Measurements from ENCODE around the gene TOE1. TPM values are rescaled to one million over a fixed set of nuclear protein-coding genes. Genes with fewer than 3 reads are reported as not detected.

TOE1 gene
- polyA plus RNA-seq, 5 donors = 12.4 to 13.7 (median 12.8) TPM

GRCh38 chr1:45325851-45326506 is 14.0 kb upstream of the TOE1 start:
- peak in 1 of 2 donors; percentile 11 for DNase-seq

DNA sequence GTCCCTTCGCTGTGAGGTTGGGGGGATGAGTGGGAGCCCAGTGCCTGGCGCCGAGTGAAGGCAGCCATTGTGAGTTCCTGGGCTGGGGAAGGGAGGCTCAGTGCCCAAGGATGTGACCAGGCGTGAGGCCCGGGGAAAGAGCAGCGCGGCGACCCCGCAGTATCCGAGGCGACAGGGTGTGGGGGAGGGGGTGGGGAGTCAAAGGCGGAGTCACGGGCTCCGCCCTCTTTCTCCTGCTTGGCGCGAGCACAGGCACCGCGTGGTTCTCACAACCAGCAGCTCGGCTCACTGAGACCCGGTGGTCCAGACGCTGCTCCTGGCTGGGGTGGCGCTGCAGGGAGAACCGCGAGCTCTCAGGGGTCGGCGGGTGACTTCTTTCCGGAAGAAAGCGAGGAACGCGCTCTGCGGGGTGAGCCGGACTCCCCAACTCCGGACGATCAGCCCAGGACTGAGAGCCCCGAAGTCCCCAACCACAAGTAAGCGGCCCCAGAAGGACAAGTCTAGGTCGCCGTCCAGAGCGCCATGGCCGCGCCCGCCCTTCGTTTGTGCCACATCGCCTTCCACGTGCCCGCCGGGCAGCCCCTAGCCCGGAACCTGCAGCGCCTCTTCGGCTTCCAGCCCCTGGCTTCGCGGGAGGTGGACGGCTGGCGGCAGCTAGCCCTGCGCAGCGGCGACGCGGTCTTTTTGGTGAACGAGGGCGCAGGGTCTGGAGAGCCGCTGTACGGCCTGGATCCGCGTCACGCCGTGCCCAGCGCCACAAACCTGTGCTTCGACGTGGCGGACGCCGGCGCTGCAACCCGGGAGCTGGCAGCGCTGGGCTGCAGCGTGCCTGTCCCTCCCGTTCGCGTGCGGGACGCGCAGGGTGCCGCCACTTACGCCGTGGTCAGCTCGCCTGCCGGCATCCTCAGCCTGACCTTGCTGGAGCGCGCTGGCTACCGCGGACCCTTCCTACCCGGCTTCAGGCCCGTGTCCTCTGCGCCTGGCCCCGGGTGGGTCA is 13.0 kb upstream of the TOE1 start, which contains the start of gene HPDL:
HPDL (plus strand) TSS at position 269 of the 997 bp plus-strand sequence; CDS start at position 523, 254 bp downstream.
- DNase-seq = peak; percentile 83 to 84

DNA sequence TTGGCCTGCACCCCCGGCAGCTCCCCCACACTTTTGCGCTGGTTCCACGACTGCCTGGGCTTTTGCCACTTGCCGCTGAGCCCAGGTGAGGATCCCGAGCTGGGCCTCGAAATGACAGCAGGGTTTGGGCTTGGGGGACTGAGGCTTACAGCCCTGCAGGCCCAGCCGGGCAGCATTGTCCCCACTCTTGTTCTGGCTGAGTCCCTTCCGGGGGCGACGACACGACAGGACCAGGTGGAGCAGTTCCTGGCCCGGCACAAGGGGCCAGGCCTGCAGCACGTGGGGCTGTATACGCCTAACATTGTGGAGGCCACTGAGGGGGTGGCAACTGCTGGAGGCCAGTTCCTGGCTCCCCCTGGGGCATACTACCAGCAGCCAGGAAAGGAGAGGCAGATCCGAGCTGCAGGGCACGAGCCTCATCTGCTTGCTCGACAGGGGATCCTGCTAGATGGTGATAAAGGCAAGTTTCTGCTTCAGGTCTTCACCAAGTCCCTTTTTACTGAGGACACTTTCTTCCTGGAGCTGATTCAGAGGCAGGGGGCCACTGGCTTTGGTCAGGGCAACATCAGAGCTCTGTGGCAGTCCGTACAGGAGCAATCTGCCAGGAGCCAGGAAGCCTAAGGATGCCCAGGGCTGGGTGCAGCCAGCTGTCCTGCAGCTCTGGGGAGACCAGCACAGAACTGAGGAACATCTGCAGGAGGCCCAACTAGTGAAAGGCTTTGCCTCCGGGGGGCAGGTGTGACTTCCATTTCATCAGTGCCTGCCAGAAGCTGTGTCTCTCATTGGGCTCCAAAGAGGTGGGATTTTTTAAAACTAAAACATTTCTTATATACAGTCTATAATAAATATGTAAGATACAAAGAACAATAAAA is 12.1 kb upstream of the TOE1 start:
- DNase-seq = no peak

GRCh38 chr1:45328680-45329079 is 11.3 kb upstream of the TOE1 start:
- DNase-seq = no peak

GRCh38 chr1:45329445-45329844 is 10.5 kb upstream of the TOE1 start:
- no peak for DNase-seq

DNA sequence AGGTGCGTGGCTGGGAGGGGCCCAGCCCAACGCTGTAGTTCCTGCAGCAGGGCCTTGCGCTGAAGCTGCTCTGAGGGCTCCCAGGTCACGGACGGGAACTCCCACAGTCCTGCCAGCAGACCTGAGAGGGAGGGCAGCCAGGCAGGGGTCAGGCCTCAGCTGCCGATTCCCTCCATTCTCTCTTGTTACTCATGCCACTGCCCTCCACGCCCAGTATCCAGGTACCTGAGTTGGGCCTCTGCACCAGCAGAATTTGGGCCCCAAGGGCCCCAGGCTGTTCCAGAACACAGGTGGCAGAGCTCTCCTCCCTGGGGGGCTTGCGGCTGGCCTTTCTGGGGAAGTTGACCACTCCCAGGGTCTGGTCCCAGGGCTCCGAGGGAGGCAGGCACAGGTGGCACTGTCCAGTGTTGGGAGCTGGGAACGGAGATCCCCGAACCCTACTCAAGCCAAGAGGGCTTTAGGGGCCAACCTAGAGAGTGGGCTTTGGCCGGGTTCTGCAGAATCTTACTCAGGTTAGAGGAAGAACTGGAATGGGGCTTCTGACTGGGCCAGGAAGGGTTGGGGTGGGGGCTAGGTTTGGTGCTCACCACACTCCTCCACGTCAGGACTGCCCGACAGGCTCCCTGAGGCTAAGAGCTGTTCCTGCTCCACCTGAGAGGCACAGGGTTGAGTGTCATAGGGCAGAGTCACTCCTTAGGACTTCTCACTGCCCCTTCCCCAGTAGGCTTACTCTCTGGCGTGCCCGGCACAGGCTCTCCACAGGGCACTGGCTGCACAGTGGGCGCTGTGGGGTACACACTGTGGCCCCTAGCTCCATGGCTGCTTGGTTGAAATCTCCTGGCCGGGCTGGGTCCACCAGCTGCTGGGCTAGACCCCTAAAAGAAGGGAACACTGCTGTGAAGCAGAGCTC is 8.3 kb upstream of the TOE1 start:
- DNase-seq = no peak

DNA sequence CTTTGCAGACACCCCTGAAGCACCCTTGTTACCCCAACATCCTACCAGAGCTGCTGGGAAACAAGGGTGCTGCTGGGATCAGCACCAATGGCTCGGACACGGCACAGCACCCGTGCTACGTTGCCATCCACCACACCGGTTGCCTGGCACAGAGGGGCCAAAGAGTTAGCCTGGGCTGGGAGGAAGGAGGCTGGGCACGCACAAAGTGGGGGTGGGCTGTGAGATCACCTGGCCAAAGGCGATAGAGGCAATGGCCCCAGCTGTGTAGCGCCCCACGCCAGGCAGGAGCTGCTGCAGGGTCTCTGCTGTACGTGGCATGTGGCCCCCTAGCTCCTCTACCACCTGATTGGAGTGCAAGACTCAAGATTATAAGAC is 7.6 kb upstream of the TOE1 start:
- no peak for DNase-seq

DNA sequence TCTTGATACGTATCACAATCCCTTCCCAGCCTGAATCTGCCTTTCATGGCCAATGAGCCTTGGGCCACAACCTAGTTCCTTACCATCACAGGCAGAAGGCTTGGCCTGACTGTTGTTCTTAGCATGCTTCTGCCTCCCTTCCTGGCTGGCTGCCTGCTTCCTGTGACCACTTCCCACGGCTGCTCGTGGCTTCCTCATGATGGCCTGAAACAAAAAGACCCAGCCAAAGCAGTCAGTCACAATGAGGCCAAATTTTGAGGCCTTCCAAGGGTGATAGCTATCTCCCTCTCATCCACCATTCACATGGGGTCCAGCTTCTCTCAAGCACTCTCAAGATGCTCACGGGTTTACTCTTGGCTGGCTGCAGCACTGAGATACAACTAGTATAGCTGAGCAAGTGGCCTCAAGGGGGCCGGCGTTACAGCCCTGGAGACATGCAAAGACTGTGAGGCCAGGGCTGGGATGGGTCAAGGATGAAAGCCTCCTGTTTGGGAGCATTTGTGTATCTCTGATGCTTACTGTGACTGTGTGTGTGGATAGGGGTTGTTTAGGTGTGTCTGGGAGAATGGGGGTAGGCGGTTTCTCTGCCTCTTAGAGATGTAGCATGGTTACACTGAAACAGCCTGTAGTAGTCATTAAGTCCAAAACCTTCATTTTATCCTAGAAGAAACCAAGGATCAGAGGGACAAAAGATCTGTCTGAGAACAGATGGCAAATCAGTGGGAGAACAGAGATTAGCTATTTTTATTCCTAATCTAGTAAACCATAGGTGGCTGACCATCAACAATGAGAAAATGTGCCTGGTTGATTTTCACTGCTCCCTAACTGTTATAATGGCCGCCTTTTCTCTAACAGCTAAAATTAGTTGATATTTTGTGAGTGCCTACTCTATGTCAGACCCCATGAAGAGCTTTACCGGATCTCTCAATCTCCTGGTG is 5.4 kb upstream of the TOE1 start:
- no peak for DNase-seq

DNA sequence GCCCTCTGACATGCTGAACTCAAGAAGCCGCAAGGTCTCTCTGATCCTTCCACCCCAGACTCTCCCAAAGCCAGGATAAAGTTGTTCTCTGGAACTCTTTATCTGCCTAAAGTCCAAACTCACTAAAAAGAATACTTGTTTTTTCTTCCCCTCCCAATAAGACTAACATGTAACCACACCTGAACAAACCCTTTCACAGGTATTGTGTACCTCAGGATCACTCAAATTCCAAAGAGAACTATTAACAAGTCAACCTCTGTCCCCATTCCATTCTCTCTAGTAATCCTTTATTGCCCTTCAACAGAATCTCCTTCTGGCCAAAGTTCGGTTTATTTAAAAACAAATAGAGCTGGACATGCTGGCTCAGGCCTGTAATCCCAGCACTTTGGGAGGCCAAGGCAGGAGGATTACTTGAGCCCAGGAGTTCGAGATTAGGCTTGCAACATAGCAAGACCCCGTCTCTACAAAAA is 4.1 kb upstream of the TOE1 start:
- DNase-seq = no peak

GRCh38 chr1:45337630-45338325 is 2.2 kb upstream of the TOE1 start:
- DNase-seq = no peak

DNA sequence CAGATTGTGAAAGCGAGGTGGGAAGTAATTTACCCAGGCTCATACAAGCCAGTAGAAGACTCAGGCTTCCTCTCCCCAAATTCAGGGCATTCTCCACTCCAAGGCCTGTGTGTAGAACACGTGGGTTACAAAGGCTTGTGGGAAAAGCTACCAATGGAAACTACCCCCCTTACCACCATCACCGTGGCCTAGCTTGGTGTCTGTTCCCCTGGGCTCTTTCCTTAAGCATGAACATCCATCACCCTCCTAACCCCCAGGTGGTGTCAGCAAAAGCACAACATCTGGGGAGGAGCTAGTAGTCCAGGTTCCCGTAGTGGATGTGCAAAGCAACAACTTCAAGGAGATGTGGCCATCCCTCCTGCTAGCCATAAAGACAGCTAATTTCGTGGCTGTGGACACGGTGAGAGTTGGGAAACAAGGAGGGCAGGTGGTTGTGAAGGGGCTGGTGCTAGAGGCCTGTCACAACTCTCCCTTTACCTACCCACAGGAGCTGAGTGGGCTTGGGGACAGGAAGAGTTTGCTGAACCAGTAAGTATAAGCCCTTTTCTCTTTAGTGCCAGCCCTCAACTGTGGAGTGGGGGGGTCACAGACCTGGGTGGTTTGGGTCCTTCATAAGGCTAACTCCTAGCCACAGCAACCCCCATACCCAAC is 971 bp downstream of the TOE1 start:
- no peak for DNase-seq

- DNase-seq = no peak
These were observed 4.5 kb downstream of the TOE1 start for GRCh38 chr1:45344499-45344898.

- DNase-seq = no peak
These were observed 5.0 kb downstream of the TOE1 start for GRCh38 chr1:45345014-45345413.

DNA sequence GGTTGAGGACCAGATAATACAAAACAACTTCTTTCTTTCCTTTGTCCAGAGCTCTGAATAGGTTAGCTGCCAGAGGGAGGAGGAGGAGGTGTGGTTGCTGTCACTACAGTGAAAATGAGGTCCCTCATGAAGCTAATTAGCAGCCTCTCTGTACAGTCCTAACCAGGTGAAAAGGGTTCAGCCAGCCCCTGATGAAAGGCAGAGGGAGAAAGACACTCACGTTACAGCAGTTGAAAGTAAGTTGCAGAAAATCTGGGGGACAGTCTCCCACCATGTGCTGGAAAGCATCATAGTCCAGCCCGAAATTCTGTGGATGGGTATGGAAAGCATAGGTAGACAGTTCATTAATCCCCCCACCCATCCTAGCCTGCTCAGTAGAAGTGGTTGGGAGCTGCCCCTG is 6.5 kb downstream of the TOE1 start:
- no peak for DNase-seq

- no peak for DNase-seq
These were observed 8.1 kb downstream of the TOE1 start for GRCh38 chr1:45348020-45348419.

DNA sequence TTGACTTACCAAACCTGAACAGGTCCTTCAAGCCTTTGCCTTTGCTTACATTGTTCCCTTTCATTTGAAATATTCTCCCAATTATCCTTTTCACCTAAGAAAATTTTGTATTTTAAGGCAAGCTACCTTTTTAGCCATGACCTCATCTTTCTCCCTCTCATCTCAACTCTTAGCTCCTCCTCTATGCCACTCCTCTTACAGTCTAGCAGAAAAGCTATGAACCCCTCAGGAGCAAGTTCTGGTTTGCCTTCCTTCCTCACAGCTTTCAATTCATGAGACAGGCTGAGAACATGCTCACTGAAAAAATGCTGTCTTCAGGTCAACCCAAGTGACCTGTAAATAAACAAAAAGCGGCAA is 8.6 kb downstream of the TOE1 start:
- peak in 1 of 2 donors; percentile 15 for DNase-seq

GRCh38 chr1:45348966-45349677 is 9.2 kb downstream of the TOE1 start:
- DNase-seq = no peak

DNA sequence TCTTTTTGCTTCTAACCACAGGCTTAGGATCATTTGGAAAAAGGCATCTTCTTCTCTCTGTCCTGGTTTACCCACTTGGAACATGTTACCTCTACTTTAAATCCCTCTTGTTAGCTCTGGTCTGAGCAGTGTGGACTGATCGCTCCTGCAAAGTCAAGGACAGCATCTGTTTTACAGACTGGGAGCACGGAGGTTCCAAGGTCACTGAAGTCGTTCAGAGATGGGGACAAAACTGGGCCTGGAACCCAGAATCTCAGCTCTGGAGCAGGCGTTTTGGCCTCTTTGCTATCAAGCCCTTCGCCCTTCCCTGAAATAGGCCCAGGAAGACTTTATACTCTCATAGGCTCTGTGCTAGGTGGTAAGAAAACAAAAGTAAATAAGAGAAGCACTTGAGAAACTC is 11.5 kb downstream of the TOE1 start:
- no peak for DNase-seq

Data from right lung (tissue), 5 donors.